LNCaP clone FGC (cell line): Measurements from ENCODE around the gene LUZP1.

ENCODE experiments used
- DNase-seq: peaks from one replicate; pipeline ENCODE4 v3.0.0-alpha.2; 2011; ENCODE audit warnings: low read depth
- H3K4me3 ChIP-seq: 2 replicates; pipeline ENCODE4 v1.5.1; 2011; ENCODE audit warnings: mild to moderate bottlenecking, low read depth, low read length, control low read depth
- CTCF ChIP-seq: IDR thresholded peaks from 2 replicates; pipeline ENCODE4 v1.5.1; 2012; ENCODE audit warnings: mild to moderate bottlenecking; ENCODE audit not compliant: control insufficient read depth, insufficient read depth; ENCODE audit errors: extremely low read depth

LUZP1 gene

GRCh38 chr1:23168445-23169194 is at the start of gene LUZP1:
LUZP1 (minus strand) TSS chr1:23168856.
- no peak for TF ChIP-seq CTCF
- H3K4me3 ChIP-seq: peak within 1 kb of the TSS; percentile 71
- DNase-seq: no peak

GRCh38 chr1:23217421-23218115 is 48.9 kb upstream of the LUZP1 start, which contains the start of gene HTR1D:
HTR1D (minus strand) TSS chr1:23217502; CDS start chr1:23194219, 23,283 bp downstream.
- no peak for TF ChIP-seq CTCF
- DNase-seq: no peak
- H3K4me3 ChIP-seq: no peak within 1 kb of the TSS; the same call in 1 of the 2 replicates

GRCh38 chr1:23216771-23217420 is 48.2 kb upstream of the LUZP1 start:
- no peak for DNase-seq
- peak; percentile 28; the same call in 1 of the 2 replicates for TF ChIP-seq CTCF
- no peak overlapping the region; the same call in 1 of the 2 replicates for H3K4me3 ChIP-seq

- no peak for DNase-seq
- no peak for TF ChIP-seq CTCF
- no peak overlapping the region for H3K4me3 ChIP-seq
Observed at GRCh38 chr1:23215751-23216449, 47.2 kb upstream of the LUZP1 start.

GRCh38 chr1:23215291-23215690 is 46.6 kb upstream of the LUZP1 start:
- no peak overlapping the region for H3K4me3 ChIP-seq
- DNase-seq: no peak
- no peak for TF ChIP-seq CTCF

GRCh38 chr1:23214640-23215039 is 46.0 kb upstream of the LUZP1 start:
- no peak overlapping the region for H3K4me3 ChIP-seq
- TF ChIP-seq CTCF: no peak
- no peak for DNase-seq
